Endothelial cell (in vitro differentiated cells): ENCODE data around the gene RHOF. TPM values are rescaled to one million over a fixed set of nuclear protein-coding genes. Genes with fewer than 3 reads are reported as not detected.

Experiments
- DNase-seq: peaks from one replicate; pipeline ENCODE4 v3.0.0; 2021; ENCODE audit warnings: low spot score
- H3K27ac Mint-ChIP-seq: one replicate; pipeline ENCODE4 v1.8.0; 2021; ENCODE audit warnings: mixed read lengths, inconsistent platforms; ENCODE audit not compliant: unreplicated experiment
- H3K27me3 Mint-ChIP-seq: one replicate; pipeline ENCODE4 v1.8.0; 2021; ENCODE audit warnings: mild to moderate bottlenecking, moderate library complexity, mixed read lengths, inconsistent platforms; ENCODE audit not compliant: unreplicated experiment
- H3K36me3 Mint-ChIP-seq: one replicate; pipeline ENCODE4 v1.8.0; 2021; ENCODE audit warnings: mild to moderate bottlenecking, low read depth, mixed read lengths, inconsistent platforms; ENCODE audit not compliant: unreplicated experiment
- H3K4me1 Mint-ChIP-seq: one replicate; pipeline ENCODE4 v1.8.0; 2021; ENCODE audit warnings: mild to moderate bottlenecking, mixed read lengths, inconsistent platforms; ENCODE audit not compliant: unreplicated experiment
- H3K4me3 Mint-ChIP-seq: one replicate; pipeline ENCODE4 v1.8.0; 2021; ENCODE audit warnings: mild to moderate bottlenecking, mixed read lengths, inconsistent platforms; ENCODE audit not compliant: unreplicated experiment
- H3K9me3 Mint-ChIP-seq: one replicate; pipeline ENCODE4 v1.8.0; 2021; ENCODE audit warnings: mixed read lengths, inconsistent platforms; ENCODE audit not compliant: unreplicated experiment
- CTCF ChIP-seq: fragments of 200-600 bp; sonication (generic); IDR thresholded peaks from one replicate; pipeline ENCODE4 v1.5.0; 2021; ENCODE audit warnings: antibody characterized with exemption; ENCODE audit not compliant: unreplicated experiment
- total RNA-seq: library from RNA; stranded (reverse); fragmentation: NEBNext Ultra II Directional; extraction: Animal tissue kit (Norgen Biotek cat#: 25700); gene quantifications from one replicate; pipeline ENCODE4 v1.2.1, GENCODE V29; 2021; ENCODE audit not compliant: unreplicated experiment

RHOF gene
- total RNA-seq, 1 donor from 2014 or later, result 25.7 TPM

- Mint-ChIP-seq H3K4me3 (peak overlapping the region; percentile 92), H3K36me3 (peaks cover 30% of the 10 kb centered on the region), H3K4me1 (peaks cover 27% of the 10 kb centered on the region), H3K27ac (peak overlapping the region; percentile 92), H3K27me3 (peaks cover 29% of the 10 kb centered on the region), H3K9me3 (no peaks in the 10 kb centered on the region)
- no peak for DNase-seq
- TF ChIP-seq CTCF, result no peak
Measured at GRCh38 chr12:121806009-121806545, 12.6 kb upstream of the RHOF start.

- H3K27ac Mint-ChIP-seq, result peak overlapping the region; percentile 24
- DNase-seq, result no peak
- H3K27me3 Mint-ChIP-seq, result peaks cover 29% of the 10 kb centered on the region
- peaks cover 25% of the 10 kb centered on the region for H3K4me1 Mint-ChIP-seq
- no peaks in the 10 kb centered on the region for H3K9me3 Mint-ChIP-seq
- peak overlapping the region; percentile 96 for H3K4me3 Mint-ChIP-seq
- peaks cover 31% of the 10 kb centered on the region for H3K36me3 Mint-ChIP-seq
- TF ChIP-seq CTCF, result no peak
Measured at GRCh38 chr12:121805171-121806008, 11.9 kb upstream of the RHOF start.

GRCh38 chr12:121804417-121805111, 11.1 kb upstream of the RHOF start:
- Mint-ChIP-seq H3K9me3 (no peaks in the 10 kb centered on the region), H3K4me3 (peak overlapping the region; percentile 96), H3K27ac (peak overlapping the region; percentile 72), H3K36me3 (peaks cover 30% of the 10 kb centered on the region), H3K27me3 (peaks cover 30% of the 10 kb centered on the region), H3K4me1 (peaks cover 25% of the 10 kb centered on the region)
- TF ChIP-seq CTCF, result no peak
- no peak for DNase-seq

- H3K36me3 Mint-ChIP-seq, result peaks cover 28% of the 10 kb centered on the region
- no peak for TF ChIP-seq CTCF
- peaks cover 30% of the 10 kb centered on the region for H3K4me1 Mint-ChIP-seq
- peak within 1 kb of the TSS; percentile 100 for H3K27ac Mint-ChIP-seq
- peaks cover 31% of the 10 kb centered on the region for H3K27me3 Mint-ChIP-seq
- DNase-seq, result peak; percentile 47
- no peaks in the 10 kb centered on the region for H3K9me3 Mint-ChIP-seq
- H3K4me3 Mint-ChIP-seq, result peak within 1 kb of the TSS; percentile 97
Measured at GRCh38 chr12:121803861-121804416, 10.5 kb upstream of the RHOF start, which contains the start of gene SETD1B. Gene SETD1B, plus strand, starts transcription at chr12:121804009. Its CDS starts 729 bp downstream, at chr12:121804738.
